Hepatocyte (in vitro differentiated cells): ENCODE data around the gene SRRM2.

Experiments used
- CTCF ChIP-seq: fragments of 200-600 bp; sonication (generic); IDR thresholded peaks from 2 replicates; pipeline ENCODE4 v1.5.1; 2016; ENCODE audit warnings: antibody characterized with exemption, mild to moderate bottlenecking; ENCODE audit not compliant: poor library complexity
- EZH2 ChIP-seq: fragments of 200-600 bp; sonication (generic); IDR thresholded peaks from 2 replicates; pipeline ENCODE4 v1.6.1; 2016; ENCODE audit warnings: antibody characterized with exemption, mild to moderate bottlenecking, borderline replicate concordance

DNA sequence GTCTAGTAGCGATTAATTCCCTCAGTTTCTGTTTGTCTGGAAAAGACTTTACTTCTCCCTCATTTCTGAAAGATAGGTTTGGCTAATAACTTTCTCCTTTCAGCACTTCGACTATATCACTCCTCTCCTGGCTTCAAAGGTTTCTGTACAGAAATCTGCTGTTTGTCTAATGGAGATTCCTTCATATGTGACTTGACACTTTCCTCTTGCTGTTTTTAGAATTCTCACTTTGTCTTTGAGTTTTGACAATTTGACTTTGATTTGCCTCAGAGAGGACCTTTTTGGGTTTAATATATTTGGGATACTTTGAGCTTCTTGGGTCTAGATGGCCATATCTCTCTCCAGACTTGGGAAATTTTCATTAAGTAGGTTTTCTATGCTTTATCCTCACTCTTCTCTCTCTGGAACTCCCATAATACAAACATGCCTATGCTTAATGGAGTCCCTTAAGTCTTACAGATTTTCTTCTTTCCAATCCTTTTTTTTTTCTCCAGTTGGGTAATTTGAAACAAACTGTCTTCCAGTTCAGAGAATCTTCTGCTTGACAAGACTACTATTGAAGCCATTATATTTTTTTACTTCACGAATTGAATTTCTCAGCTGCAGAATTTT, 56.8 kb downstream of the SRRM2 start:
- TF ChIP-seq CTCF (no peak), EZH2 (no peak)
